Stimulated activated CD4-positive, alpha-beta T cell treated with anti-CD3 and anti-CD28 coated beads, TNF-alpha, amount 100 ng/mL, for 1 hour (primary cell): ENCODE measurements around the gene FDX2.
"Not testable (repeated sequence)": the region's sequence is repeated elsewhere in the genome, so short reads cannot be mapped to it uniquely, and the experiment has no call there.

Source experiments
- DNase-seq, 3 donors: peaks; one replicate each; pipeline ENCODE4 v3.0.0-alpha.2; 2020; ENCODE audit warnings: low read depth in 3 of 3, low spot score in 1 of 3

The FDX2 gene

GRCh38 chr19:10284065-10284959, 31.5 kb downstream of the FDX2 start:
- DNase-seq: no peak

DNA sequence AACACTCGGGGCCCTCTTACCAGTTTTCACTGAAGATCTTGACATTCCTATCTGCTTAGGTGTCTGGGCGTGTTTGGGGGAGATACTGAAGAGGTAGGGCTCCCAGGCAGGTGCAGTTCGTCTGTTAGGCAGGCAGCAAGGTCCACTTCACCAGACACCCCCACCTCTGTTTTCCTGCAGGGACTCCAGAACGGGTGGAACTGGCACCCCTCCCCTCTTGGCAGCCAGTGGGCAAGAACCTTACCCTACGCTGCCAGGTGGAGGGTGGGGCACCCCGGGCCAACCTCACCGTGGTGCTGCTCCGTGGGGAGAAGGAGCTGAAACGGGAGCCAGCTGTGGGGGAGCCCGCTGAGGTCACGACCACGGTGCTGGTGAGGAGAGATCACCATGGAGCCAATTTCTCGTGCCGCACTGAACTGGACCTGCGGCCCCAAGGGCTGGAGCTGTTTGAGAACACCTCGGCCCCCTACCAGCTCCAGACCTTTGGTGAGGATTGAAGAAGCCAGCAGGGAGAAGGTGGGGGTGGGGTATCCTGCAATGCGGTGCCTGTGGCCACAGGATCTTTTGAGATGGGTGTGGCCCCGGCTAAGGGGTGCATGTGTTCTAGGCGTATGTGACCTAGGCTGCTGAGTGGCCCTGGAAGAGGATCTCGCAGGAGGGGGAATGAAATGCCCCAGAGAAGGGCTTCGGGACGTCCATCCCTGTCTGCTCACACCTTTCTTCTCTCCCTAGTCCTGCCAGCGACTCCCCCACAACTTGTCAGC, 32.3 kb downstream of the FDX2 start:
- no peak for DNase-seq

GRCh38 chr19:10282043-10282442, 33.8 kb downstream of the FDX2 start:
- DNase-seq: not testable (repeated sequence)

DNA sequence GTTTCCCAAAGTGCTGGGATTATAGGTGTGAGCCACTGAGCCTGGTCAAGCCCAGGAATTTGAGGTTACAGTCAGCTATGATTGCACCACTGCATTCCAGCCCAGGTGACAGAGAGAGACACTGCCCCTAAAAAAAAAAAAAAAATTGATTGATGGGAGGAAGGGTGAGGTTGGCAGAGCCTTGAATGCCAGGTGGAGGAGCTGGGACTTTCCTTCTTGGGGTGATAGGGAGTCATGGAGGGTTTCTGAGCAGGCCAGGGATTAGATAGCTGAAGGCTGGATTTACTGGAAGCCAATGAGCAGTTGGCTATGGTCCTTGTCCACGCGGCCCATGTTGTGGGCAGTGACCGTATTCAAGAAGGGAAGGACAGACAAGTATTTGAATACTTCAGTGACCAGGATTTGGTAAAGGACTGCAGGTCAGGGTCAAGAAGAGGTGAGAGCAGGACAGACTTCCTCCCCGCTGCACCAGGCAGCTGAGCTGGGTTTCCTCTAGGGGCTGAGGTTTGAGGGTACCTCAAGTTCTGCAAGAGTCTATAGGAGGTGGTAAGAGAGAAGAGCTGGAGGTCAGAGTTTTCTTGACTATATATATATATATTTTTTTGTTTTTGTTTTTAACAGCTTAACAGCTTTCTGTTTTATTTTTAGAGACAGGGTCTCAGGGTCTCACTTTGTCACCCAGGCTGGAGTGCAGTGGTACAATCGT, 35.9 kb downstream of the FDX2 start:
- no peak for DNase-seq

- no peak for DNase-seq
Measured at GRCh38 chr19:10278935-10279334, 36.9 kb downstream of the FDX2 start.

GRCh38 chr19:10277795-10278589, 37.8 kb downstream of the FDX2 start:
- DNase-seq: no peak

GRCh38 chr19:10274589-10274988, 41.2 kb downstream of the FDX2 start:
- no peak for DNase-seq

- no peak for DNase-seq
Measured at GRCh38 chr19:10271543-10272086, 44.2 kb downstream of the FDX2 start.

- peak in 1 of 3 donors; percentile 46 for DNase-seq
Measured at GRCh38 chr19:10270616-10271394, 45.0 kb downstream of the FDX2 start, which contains the start of gene ICAM1. Gene ICAM1 (plus strand): TSS chr19:10271120. CDS start chr19:10271160, 40 bp downstream.

GRCh38 chr19:10270180-10270615, 45.6 kb downstream of the FDX2 start:
- no peak for DNase-seq

- peak; percentile 71 to 89 (median 77) for DNase-seq
Measured at GRCh38 chr19:10269333-10270179, 46.3 kb downstream of the FDX2 start.

- DNase-seq: no peak
Measured at GRCh38 chr19:10268071-10268470, 47.7 kb downstream of the FDX2 start.

- DNase-seq: no peak
Measured at GRCh38 chr19:10266706-10267105, 49.1 kb downstream of the FDX2 start.

GRCh38 chr19:10262771-10263170, 53.0 kb downstream of the FDX2 start:
- DNase-seq: no peak

DNA sequence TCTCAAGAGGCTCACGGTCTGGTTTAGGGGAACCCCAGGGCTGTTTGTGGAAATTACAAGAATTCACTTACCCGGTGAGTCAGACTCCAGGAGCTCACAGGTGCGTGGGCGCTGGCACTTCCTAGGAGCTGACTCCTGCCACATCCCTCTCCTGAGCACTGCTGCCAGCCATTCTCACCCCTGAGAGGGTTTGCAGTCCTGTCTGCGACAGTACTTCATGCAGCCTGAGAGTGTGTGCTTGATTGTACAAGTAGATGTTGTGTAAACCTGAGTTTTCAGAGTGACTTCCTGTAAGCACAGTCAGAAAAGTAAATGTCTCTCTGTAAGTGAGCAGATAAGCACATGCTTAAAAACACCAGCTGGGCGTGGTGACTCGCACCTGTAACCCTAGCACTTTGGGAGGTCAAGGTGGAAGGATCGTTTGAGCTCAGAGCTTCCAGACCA, 55.7 kb downstream of the FDX2 start:
- DNase-seq: peak in 1 of 3 donors; percentile 39
